Measurements from ENCODE around the gene LRRC75A. TPM values are rescaled to one million over a fixed set of nuclear protein-coding genes. Genes with fewer than 3 reads are reported as not detected.

The LRRC75A gene
- total and polyA plus RNA-seq, 4 donors, result 0.08 to 22.6 (median 0.37) TPM

DNA sequence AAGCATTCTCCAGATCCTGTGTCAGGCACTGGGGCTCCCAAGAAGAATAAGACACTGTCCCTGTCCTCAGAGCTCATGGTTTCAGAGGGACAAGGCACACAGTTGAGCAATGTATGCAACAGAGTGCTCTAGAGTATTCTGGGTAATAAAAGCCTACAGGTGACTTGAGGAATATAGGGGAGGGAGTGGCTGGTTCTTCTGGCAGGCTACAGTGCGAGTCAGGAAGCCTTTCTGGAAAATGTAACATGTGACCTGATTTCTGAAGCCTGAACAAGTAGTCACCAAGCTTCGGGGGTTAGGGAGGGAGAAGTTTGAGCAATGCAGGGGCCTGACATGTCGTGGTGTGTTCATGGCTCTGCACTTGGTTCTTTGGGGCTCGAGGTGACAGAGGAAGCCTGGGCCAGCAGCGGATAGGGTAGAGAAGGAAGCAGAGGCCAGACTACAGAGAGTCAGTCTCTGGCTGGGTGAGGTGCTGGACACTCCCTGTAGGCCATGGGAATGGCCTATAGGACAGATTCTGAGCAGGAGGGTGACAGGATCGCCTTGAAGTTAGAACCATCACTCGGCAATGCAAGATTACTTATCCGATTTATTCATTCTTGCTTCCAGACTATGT is 16.0 kb upstream of the LRRC75A start:
- WGBS, result 78% methylated on average over 8 of the region's 8 CpGs
- TF ChIP-seq FOXA1 (IDR thresholded peaks at IDR 0.05), result no peak
- no peak for TF ChIP-seq RXRA (IDR thresholded peaks at IDR 0.05)
- TF ChIP-seq GABPA (IDR thresholded peaks at IDR 0.05 in 1 of 2, conservative IDR thresholded peaks at IDR 0.05 in 1 of 2), result no peak
- TF ChIP-seq SP1 (IDR thresholded peaks at IDR 0.05), result no peak
- TF ChIP-seq NR2F2 (IDR thresholded peaks at IDR 0.05), result no peak
- TF ChIP-seq FOXA2 (IDR thresholded peaks at IDR 0.05), result no peak
- TF ChIP-seq YY1 (IDR thresholded peaks at IDR 0.05), result no peak
- TF ChIP-seq EGR1 (IDR thresholded peaks at IDR 0.05; ENCODE audit: low read depth in 2 of 2), result no peak
- H3K4me1 ChIP-seq (ENCODE audit: control insufficient read depth in 4 of 4, insufficient read depth in 4 of 4, low read length in 3 of 4), result no peaks in the 10 kb centered on the region
- H3K4me3 ChIP-seq (ENCODE audit: low read depth in 1 of 3, low read length in 3 of 3), result no peak overlapping the region
- no peaks in the 10 kb centered on the region for H3K36me3 ChIP-seq (ENCODE audit: control insufficient read depth in 4 of 4, insufficient read depth in 3 of 4, low read depth in 1 of 4, low read length in 3 of 4)
- no peaks in the 10 kb centered on the region for H3K9me3 ChIP-seq (ENCODE audit: control insufficient read depth in 4 of 4, low read length in 3 of 4)
- no peaks in the 10 kb centered on the region for H3K27me3 ChIP-seq (ENCODE audit: control insufficient read depth in 4 of 4, insufficient read depth in 4 of 4, low read length in 3 of 4)
- H3K9ac ChIP-seq (ENCODE audit: low read depth in 1 of 2, low read length in 2 of 2), result no peak overlapping the region
- H3K27ac ChIP-seq (ENCODE audit: low read depth in 1 of 2, low read length in 2 of 2), result no peak overlapping the region
- no peak for DNase-seq (ENCODE audit: low spot score)

DNA sequence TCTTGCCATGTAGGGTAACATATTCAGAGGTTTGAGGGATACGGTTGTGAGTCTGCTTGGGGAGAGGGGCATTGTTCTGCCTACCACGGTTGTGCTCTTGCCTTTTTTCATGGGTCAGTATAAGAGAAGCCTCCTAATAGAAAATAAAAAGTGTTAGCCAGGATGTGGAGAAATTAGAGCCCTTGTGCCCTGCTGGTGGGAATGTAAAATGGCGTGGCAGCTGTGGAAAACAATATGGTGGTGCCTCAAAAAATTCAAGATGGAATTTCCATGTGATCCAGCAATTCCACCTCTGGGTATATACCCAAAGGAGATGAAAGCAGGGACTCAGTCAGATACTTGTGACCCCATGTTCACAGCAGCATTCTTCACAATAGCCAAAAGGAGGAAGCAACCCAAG is 14.2 kb upstream of the LRRC75A start:
- H3K36me3 ChIP-seq (ENCODE audit: control insufficient read depth in 4 of 4, insufficient read depth in 3 of 4, low read depth in 1 of 4, low read length in 3 of 4), result no peaks in the 10 kb centered on the region
- no peak for DNase-seq (ENCODE audit: low spot score)
- no peaks in the 10 kb centered on the region for H3K27me3 ChIP-seq (ENCODE audit: control insufficient read depth in 4 of 4, insufficient read depth in 4 of 4, low read length in 3 of 4)
- H3K4me3 ChIP-seq (ENCODE audit: low read depth in 1 of 3, low read length in 3 of 3), result no peak overlapping the region
- TF ChIP-seq YY1 (IDR thresholded peaks at IDR 0.05) (no peak), NR2F2 (IDR thresholded peaks at IDR 0.05) (no peak), TAF1 (conservative IDR thresholded peaks at IDR 0.05) (no peak), RXRA (IDR thresholded peaks at IDR 0.05) (no peak), JUND (IDR thresholded peaks at IDR 0.05) (no peak), FOXA1 (IDR thresholded peaks at IDR 0.05) (no peak)
- TF ChIP-seq, protein P1, sequence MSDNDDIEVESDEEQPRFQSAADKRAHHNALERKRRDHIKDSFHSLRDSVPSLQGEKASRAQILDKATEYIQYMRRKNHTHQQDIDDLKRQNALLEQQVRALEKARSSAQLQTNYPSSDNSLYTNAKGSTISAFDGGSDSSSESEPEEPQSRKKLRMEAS (IDR thresholded peaks at IDR 0.05), result no peak
- TF ChIP-seq, protein P2, sequence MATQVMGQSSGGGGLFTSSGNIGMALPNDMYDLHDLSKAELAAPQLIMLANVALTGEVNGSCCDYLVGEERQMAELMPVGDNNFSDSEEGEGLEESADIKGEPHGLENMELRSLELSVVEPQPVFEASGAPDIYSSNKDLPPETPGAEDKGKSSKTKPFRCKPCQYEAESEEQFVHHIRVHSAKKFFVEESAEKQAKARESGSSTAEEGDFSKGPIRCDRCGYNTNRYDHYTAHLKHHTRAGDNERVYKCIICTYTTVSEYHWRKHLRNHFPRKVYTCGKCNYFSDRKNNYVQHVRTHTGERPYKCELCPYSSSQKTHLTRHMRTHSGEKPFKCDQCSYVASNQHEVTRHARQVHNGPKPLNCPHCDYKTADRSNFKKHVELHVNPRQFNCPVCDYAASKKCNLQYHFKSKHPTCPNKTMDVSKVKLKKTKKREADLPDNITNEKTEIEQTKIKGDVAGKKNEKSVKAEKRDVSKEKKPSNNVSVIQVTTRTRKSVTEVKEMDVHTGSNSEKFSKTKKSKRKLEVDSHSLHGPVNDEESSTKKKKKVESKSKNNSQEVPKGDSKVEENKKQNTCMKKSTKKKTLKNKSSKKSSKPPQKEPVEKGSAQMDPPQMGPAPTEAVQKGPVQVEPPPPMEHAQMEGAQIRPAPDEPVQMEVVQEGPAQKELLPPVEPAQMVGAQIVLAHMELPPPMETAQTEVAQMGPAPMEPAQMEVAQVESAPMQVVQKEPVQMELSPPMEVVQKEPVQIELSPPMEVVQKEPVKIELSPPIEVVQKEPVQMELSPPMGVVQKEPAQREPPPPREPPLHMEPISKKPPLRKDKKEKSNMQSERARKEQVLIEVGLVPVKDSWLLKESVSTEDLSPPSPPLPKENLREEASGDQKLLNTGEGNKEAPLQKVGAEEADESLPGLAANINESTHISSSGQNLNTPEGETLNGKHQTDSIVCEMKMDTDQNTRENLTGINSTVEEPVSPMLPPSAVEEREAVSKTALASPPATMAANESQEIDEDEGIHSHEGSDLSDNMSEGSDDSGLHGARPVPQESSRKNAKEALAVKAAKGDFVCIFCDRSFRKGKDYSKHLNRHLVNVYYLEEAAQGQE (IDR thresholded peaks at IDR 0.05), result no peak
- H3K27ac ChIP-seq (ENCODE audit: low read depth in 1 of 2, low read length in 2 of 2), result no peak overlapping the region
- no peaks in the 10 kb centered on the region for H3K9me3 ChIP-seq (ENCODE audit: control insufficient read depth in 4 of 4, low read length in 3 of 4)
- no peak overlapping the region for H3K9ac ChIP-seq (ENCODE audit: low read depth in 1 of 2, low read length in 2 of 2)
- H3K4me1 ChIP-seq (ENCODE audit: control insufficient read depth in 4 of 4, insufficient read depth in 4 of 4, low read length in 3 of 4), result no peaks in the 10 kb centered on the region
- WGBS, result 91% methylated on average over 3 of the region's 3 CpGs

DNA sequence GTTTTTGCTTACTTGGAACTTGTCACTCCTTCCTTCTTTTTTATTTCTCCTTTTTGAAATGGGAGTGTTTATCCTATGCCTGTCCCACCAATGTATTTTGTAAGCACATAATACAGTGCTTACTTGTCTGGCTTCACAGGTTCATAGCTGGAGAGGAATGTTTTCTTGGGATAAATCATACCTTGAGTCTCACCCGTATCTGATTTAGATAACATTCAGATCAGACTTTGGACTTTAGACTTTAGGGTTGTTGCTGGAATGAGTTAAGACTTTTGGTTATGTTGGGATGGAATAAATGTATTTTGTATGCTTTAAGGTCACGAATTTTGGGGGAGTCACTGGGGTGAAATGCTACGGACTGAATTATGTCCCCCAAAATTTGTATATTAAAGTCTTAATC is 13.0 kb upstream of the LRRC75A start:
- no peaks in the 10 kb centered on the region for H3K9me3 ChIP-seq (ENCODE audit: control insufficient read depth in 4 of 4, low read length in 3 of 4)
- WGBS, result 76% methylated on average over 3 of the region's 3 CpGs
- H3K9ac ChIP-seq (ENCODE audit: low read depth in 1 of 2, low read length in 2 of 2), result no peak overlapping the region
- TF ChIP-seq HNF4A (conservative IDR thresholded peaks at IDR 0.05) (peak; percentile 5 to 36), SP1 (IDR thresholded peaks at IDR 0.05) (no peak), EGR1 (IDR thresholded peaks at IDR 0.05; ENCODE audit: low read depth in 2 of 2) (no peak)
- TF ChIP-seq, protein P2 (IDR thresholded peaks at IDR 0.05), result no peak
- no peaks in the 10 kb centered on the region for H3K27me3 ChIP-seq (ENCODE audit: control insufficient read depth in 4 of 4, insufficient read depth in 4 of 4, low read length in 3 of 4)
- no peaks in the 10 kb centered on the region for H3K4me1 ChIP-seq (ENCODE audit: control insufficient read depth in 4 of 4, insufficient read depth in 4 of 4, low read length in 3 of 4)
- no peaks in the 10 kb centered on the region for H3K36me3 ChIP-seq (ENCODE audit: control insufficient read depth in 4 of 4, insufficient read depth in 3 of 4, low read depth in 1 of 4, low read length in 3 of 4)
- no peak for DNase-seq (ENCODE audit: low spot score)
- no peak overlapping the region for H3K4me3 ChIP-seq (ENCODE audit: low read depth in 1 of 3, low read length in 3 of 3)
- H3K27ac ChIP-seq (ENCODE audit: low read depth in 1 of 2, low read length in 2 of 2), result no peak overlapping the region
